ENCODE measurements around the gene CAPS.
"Not testable (repeated sequence)": the region's sequence is repeated elsewhere in the genome, so short reads cannot be mapped to it uniquely, and the experiment has no call there.

Gene CAPS

DNA sequence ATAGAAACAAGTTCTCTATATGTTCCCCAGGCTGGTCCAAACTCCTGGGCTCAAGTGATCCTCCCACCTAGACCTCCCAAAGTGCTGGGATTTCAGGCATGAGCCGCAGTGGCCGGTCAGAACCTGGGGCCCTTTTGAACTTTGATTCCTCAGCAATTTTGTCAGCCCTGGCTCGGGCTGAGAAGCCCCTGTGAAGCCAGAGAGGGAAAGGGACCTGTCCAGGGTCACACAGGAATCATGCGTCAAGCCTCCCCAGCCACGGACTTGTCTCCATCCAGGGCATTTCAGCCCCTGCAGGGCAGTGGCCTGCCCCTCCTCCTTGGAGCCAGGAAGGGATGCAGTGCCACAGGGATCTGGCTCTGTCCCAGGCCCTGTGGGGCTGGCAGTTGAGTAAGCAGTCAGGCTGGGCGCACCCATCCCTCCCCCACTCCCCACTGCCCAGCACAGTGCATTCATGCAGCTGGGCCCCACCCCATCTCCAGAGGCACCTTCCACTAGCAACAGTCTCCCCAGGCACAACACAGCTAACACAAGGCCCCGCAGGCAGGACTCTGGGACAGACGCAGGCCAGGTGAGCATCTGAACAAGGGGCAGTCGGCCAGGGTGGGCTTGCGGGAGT lies at the start of gene CAPS:
CAPS (plus strand) TSS at position 516 of the 619 bp plus-strand sequence. CDS start 153 bp downstream, outside the sequence.
- no peak for FAIRE-seq

DNA sequence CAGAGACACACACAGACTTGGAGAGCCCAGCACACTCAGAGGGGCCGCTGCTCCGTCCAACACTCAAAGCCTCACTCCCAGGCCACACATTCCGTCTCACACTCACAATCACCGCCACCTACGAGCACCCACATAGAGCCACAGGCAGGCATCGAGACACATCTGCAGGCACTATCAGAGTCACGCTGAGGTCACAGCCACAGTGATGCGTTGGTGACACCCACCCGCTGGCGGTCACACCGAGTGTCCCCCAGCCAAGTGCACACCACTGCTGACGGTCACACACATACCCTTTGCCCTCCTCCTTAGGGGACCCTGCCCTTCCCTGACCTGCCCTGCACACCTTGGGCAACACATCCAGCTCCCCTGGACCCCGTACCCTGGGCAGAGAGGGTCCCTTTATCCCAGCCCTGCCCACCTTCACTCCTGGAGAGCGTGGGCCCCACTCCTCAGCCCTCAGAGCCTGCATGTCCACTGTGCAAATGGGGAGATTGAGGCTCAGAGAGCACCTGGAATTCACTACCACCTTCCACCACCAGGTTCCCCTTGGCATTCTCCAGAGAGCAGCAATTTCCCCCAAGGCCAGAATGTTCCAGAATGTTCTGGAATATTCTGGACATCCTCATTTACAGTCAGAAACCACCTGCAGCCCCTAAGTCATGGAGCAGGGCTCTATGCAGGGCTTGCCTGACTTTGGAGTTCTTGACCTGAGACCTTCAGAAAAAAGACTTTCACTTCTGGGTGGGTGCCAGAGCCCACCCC lies 49.1 kb upstream of the CAPS start:
- no peak for FAIRE-seq

GRCh38 chr19:5865772-5866171 lies 48.3 kb upstream of the CAPS start:
- FAIRE-seq: no peak

GRCh38 chr19:5867201-5868136 lies 46.6 kb upstream of the CAPS start:
- FAIRE-seq: no peak

DNA sequence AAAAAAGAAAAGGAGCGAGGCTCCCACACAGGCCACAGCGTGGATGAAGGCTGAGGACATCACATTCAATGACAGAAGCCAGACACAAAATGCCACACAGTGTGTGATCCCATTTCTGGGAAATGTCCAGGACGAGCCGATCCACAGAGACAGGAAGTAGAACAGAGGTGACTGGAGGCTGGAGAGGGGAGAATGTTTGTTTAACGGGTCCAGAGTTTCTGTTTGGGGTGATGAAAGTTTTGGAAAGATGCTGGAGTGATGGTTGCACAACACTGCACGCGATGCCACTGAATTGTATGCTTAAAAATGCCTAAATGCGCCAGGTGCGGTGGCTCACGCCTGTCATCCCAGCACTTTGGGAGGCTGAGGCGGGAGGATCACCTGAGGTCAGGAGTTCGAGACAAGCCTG lies 43.1 kb upstream of the CAPS start:
- no peak for FAIRE-seq

DNA sequence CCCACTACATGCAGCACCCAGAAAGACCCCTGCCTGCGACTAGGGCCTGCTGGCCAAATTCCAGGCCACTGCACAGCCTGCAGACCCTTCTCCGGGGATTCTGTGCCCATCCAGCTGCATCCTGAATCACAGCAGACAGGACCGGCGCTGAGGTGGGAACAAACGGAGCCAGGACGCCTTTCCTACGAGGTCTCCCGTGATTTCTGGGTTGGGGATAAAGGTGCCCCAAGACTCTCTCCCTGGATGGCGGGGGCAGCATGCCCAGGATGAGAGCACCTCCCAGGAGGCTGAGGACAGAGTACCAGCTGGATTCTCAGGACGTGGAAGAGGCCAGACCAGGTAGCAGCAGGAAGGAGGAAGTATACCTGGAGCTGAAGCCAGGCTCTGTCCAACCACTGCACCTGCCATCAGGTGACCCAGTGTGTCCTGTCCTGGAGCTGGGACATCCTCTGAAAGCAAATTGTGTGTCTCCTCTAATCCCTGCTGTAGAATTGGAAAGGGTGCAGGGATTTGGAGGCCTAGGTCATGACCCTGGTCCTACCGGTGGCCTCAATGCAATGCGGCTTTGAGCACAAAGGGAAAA lies 40.3 kb upstream of the CAPS start:
- no peak for FAIRE-seq

GRCh38 chr19:5874496-5874895 lies 39.6 kb upstream of the CAPS start:
- not testable (repeated sequence) for FAIRE-seq

DNA sequence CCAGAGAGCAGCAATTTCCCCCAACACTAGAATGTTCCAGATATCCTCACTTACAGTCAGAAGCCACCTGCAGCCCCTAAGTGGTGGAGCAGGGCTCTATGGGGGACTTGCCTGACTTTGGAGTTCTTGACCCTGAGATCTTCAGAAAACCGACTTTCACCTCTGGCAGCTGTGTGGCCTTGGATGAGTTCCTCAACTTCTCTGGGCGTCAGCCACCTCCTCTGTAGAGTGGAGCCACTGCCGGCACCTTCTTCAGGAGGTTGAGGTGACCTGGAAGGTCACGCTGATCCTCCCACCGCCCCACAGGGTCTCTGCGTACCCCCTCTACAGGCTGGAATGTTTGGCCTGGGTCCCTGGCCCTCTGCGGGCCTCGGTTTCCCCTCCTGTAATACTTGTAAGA lies 36.6 kb upstream of the CAPS start:
- no peak for FAIRE-seq

DNA sequence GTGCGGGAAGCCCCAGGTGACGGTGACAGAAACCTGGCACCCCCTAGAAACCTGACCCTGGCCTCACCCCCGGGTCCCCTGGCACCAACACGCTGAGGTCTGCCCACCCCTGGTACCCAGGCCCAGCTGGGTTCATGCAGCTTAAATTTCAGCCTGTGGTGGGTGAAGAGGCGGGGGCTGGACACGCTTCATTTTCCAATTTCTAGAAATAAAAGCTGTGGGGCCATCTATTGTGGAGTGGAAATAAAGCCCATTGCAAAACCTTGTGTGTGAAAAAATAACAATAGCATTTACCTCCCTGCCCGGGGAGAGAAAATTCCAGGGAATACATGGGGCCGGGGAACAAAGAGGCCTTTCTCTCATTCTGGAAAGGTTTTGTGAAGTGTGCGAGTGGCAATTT lies 36.2 kb upstream of the CAPS start:
- no peak for FAIRE-seq

GRCh38 chr19:5880196-5880595 lies 33.9 kb upstream of the CAPS start:
- FAIRE-seq: no peak

DNA sequence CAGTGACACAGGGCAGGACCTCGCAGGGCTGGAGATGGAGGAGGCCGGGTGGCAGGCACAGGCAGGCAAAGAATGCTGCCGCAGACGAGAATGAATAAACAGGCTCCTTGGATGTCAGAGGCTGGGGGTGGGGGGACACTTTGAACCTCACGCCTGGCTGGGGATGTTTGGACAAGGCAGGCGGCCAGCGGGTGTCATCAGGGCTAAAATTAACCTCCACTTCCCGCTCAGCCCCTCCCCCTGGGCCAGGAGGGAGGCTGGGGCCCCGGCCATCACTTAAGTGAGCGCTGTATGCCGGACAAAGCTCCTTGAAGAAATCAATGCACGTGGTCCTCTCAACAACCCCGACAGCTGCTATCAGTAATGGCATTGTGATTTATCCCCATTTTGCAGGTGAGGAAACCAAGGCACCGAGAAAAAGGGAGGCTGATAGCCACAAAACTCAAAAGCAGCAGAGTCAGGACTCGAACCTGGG lies 33.4 kb upstream of the CAPS start:
- no peak for FAIRE-seq

DNA sequence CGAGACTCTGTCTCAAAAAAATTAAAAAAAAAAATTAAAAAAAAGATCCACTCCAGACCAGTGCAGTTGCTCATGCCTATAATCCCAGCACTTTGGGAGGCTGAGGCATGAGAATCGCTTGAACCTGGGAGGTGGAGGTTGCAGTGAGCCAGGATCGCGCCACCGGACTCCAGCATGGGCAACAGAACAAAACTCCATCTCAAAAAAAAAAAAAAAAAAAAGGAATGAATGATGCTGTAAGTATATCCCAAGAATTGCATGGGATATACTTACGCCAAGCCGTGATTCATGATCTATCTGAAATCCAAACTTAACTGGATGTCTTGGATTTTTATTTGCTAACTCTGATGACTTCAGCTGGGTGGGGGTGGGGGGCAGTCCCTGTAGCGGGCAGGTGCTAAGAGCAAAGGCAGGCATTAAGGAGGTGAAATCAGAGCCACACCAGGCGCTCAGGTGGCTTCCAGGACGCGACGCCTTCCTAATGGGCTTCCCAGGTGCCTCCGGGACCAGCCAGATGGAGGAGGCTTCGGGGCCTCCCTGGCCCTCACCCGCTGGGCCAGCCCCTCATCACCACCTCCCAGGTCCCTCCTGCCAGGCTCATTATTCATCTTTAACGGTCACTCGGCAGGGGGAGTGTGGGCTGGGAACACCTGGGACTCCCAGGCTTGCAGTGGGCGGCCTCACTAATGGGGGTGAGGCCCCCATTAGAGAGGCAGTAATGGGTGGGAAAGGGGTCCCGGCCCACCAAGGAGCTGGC lies 32.3 kb upstream of the CAPS start:
- FAIRE-seq: no peak

DNA sequence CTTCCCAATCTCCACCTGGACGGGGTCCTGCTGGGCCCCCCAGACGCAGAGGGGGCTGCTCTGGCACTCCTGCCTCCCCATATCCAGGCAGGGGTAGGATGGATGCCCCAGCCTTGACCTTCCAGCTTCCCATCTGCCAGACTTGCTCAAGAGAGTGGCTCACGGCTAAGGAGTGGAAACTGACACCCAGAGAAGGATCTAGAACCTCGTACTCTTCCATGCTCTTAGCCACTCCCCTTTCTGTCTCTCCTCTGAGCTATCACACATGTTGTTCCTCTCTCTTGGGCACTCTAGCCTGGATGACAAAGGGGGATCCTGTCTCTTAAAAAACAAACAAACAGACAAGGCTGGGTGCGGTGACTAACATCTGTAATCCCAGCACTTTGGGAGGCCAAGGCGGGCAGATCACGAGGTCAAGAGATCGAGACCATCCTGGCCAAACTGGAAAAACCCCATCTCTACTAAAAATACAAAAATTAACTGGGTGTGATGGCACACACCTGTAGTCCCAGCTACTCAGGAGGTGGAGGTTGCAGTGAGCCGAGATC lies 31.6 kb upstream of the CAPS start:
- FAIRE-seq: no peak

GRCh38 chr19:5883157-5883873 lies 30.7 kb upstream of the CAPS start:
- not testable (repeated sequence) for FAIRE-seq

DNA sequence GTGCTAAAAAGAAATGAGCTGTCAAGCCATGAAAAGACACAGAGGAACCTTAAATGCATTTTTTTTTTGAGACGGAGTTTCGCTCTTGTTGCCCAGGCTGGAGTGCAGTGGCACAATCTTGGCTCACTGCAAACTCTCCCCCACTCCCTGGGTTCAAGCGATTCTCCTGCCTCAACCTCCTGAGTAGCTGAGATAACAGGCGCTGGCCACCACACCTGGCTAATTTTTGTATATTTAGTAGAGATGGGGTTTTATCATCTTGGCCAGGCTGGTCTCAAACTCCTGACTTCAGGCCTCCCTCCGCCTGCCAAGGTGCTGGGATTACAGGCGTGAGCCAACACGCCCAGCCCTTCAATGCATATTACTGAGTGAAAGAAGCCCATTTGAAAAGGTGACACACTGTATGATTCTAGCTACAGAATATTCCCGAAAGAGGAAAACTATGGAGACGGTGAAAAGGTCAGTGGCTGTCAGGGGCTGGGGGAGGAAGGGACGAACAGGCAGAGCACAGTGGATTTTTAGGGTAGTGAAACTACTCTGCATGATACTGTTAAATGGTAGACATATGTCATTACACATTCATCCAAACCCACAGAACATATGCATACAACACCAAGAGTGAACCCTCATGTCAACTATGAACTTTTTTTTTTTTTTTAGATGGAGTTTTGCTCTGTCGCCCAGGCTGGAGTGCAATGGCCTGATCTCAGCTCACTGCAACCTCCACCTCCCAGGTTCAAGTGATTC lies 29.8 kb upstream of the CAPS start:
- not testable (repeated sequence) for FAIRE-seq

GRCh38 chr19:5889288-5889971 lies 24.6 kb upstream of the CAPS start:
- FAIRE-seq: no peak

- FAIRE-seq: no peak
Measured at GRCh38 chr19:5890099-5890498, 24.0 kb upstream of the CAPS start.

- no peak for FAIRE-seq
Measured at GRCh38 chr19:5891572-5891937, 22.5 kb upstream of the CAPS start.

DNA sequence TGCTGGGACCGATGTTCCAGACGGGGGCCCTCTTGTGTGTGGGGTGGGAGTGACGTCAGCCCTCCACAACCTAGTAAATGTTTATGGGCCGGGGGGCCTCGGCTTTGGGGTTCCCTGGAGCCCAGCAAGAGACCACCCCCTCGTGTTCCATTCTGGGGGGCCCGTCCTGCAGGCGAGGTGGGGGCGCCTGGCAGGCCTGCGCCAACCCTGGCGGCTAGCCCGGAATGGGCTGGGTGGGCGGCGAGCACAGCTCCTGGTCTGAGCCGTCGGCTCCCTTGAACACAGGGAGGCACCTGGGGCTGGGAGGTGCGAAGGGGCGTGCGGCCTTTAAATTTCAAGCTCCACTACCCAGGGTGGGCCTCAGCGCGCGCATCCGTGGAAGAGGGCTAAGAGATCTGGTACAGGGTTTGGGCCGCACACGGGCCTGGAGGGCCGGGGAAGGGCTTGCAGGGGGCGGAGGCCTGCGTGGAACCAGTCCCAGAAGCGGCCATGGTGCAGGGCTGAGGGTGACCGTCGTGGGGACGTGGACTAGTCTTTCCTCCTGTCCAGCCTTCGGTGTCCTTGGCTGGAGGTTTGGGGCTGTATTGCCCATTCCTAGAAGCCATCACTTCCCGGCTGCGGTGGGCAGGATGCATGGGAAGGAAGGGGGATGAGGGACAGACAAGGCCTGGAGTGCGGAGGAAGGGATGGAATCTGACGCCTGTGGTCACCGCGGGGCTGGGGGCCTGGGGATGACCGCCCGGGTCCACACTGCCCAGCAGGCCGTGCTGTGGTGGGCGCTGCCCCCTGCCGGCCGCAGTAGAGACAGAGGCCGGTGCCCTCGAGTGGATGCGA lies 21.9 kb upstream of the CAPS start:
- FAIRE-seq: no peak
